Measurements from ENCODE around the gene NAA50.

NAA50 gene

DNA sequence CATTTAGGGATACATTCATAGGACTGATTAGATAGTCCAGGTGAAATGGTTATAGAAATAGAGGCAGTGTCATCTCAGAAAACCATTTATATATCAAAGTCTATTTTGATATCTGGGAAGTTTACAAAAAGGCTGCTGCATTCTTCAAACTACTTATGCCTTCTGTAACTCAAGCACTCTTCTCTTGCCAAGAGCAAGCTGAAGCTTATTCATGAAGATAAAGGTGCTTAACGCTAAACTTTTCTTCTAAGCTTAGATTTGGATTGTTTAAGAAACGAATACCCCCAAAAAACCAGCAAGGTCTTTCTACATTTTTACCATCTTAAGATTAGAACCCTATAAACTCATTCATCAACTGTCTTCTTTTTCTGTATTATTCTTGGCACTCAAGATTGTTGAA is 26.3 kb downstream of the NAA50 start:
- TF ChIP-seq, protein P1, sequence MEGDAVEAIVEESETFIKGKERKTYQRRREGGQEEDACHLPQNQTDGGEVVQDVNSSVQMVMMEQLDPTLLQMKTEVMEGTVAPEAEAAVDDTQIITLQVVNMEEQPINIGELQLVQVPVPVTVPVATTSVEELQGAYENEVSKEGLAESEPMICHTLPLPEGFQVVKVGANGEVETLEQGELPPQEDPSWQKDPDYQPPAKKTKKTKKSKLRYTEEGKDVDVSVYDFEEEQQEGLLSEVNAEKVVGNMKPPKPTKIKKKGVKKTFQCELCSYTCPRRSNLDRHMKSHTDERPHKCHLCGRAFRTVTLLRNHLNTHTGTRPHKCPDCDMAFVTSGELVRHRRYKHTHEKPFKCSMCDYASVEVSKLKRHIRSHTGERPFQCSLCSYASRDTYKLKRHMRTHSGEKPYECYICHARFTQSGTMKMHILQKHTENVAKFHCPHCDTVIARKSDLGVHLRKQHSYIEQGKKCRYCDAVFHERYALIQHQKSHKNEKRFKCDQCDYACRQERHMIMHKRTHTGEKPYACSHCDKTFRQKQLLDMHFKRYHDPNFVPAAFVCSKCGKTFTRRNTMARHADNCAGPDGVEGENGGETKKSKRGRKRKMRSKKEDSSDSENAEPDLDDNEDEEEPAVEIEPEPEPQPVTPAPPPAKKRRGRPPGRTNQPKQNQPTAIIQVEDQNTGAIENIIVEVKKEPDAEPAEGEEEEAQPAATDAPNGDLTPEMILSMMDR (IDR thresholded peaks at IDR 0.05; ENCODE audit: borderline replicate concordance, insufficient read depth, low read depth, low read length) = no peak
- H3K4me3 ChIP-seq (ENCODE audit: low read depth, low read length) = no peak overlapping the region

DNA sequence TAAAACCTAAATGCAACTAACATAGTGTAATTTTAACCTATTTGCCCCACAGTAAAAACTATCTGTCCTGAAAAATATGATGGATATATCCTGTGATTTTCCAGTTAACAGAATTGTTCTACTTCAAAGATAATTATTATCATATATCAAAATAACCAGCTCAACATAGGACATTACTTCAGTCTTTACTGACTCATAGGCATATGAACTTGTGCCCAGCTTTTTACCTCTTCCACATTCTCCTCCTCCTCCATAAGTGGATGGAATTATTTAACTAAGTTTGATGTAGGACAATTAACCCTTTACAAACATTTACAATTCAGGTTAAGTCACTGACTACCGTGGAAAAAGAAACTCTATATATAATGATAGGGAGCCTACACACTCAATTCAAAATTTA is 26.8 kb downstream of the NAA50 start:
- TF ChIP-seq, protein P1 (IDR thresholded peaks at IDR 0.05; ENCODE audit: borderline replicate concordance, insufficient read depth, low read depth, low read length) = no peak
- H3K4me3 ChIP-seq (ENCODE audit: low read depth, low read length) = no peak overlapping the region

DNA sequence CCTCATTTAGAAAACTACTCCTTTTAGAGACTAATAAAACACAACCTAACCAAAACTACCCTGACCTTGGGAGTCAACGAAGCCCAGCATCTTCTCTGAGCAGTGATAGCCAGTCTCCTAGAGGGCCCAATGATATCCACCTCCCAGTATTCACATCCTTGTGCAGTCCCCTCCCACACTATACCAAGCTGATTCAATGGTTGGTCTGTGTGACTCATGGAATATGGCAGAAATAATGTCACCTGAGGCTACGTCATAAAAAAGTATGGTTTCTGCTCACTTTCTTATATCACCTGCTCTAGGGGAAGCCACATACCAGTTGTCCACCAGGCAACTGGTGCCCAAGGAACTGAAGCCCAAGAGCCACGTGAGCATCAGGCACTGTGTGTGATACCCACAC is 28.2 kb downstream of the NAA50 start:
- H3K4me3 ChIP-seq (ENCODE audit: low read depth, low read length) = no peak overlapping the region
- TF ChIP-seq, protein P1 (IDR thresholded peaks at IDR 0.05; ENCODE audit: borderline replicate concordance, insufficient read depth, low read depth, low read length) = no peak

DNA sequence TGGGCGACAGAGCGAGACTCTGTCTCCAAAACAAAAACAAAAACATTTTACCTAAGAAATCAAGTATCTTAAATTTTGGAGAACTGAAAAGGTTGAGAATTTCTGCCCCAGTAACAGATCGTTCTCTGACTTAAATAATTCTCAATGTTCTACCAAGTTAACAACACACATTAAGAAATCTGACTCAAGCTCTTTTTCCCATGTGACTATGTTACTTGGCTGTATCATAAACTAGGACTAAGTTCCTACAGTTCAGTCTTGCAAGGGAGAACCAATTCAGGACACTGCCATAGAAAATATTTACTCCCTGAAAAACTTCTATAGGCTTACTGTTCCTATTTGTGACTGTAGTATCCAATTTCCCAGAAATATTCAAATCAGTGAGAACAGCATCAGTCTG is 28.7 kb downstream of the NAA50 start:
- H3K4me3 ChIP-seq (ENCODE audit: low read depth, low read length) = no peak overlapping the region
- TF ChIP-seq, protein P1 (IDR thresholded peaks at IDR 0.05; ENCODE audit: borderline replicate concordance, insufficient read depth, low read depth, low read length) = no peak

DNA sequence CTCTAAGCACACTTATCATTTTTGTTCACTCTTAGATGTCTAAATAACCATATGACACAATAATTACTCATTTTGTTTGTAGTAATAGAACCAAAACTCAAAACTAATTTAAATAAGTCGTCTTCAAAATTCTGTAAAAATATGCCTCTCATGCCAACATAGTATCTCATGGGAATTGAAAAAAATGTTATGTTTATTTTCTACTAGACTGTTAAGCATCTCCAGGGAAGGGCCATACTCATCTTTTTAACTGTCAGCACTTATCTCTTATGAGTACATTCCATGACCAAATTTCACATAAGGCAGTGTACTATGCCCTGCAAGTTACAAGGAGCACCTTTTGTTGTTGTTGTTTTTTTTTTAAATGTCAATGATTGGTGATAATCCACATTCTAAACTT is 31.3 kb downstream of the NAA50 start:
- no peak overlapping the region for H3K4me3 ChIP-seq (ENCODE audit: low read depth, low read length)
- TF ChIP-seq, protein P1 (IDR thresholded peaks at IDR 0.05; ENCODE audit: borderline replicate concordance, insufficient read depth, low read depth, low read length) = no peak

DNA sequence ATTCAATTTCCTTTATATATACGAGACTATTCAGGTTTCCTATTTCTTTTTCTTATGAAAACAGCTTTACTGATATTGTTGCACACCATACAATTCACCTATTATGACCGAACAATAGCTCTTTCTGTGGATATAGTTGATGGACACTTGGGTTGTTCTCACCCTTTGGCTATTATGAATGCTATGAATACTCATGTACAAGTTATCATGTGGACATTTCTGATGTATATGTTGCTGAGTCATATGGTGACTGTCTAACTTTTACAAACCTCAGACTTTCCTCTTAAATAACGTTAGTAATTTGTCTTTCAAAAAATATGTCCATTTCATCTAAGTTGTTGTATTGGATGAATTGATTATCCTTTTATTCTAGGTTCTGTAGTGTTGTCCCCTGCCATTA is 33.9 kb downstream of the NAA50 start:
- TF ChIP-seq, protein P1 (IDR thresholded peaks at IDR 0.05; ENCODE audit: borderline replicate concordance, insufficient read depth, low read depth, low read length) = no peak
- no peak overlapping the region for H3K4me3 ChIP-seq (ENCODE audit: low read depth, low read length)

DNA sequence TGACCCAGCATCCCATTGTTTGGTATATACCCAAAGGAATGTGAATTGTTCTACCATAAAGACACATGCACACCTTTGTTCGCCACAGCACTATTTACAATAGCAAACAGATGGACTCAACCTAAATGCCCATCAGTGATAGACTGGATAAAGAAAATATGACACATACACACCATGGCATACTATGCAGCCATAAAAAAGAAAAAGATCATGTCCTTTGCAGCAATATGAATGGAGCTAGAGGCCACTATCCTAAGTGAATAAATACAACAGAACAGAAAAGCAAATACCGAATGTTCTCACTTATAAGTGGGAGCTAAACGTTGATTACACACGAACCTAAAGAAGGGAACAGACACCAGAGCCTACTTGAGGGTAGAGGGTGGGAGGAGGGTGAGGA is 38.2 kb downstream of the NAA50 start:
- H3K4me3 ChIP-seq (ENCODE audit: low read depth, low read length) = no peak overlapping the region
- TF ChIP-seq, protein P1 (IDR thresholded peaks at IDR 0.05; ENCODE audit: borderline replicate concordance, insufficient read depth, low read depth, low read length) = no peak

All from GM12875 (cell line).